NCI-H345 treated with DMSO at 0.1 percent for 48 hours (cell line): ENCODE results near the gene MEI1.

Experiments used
- DNase-seq: peaks from one replicate; lab custom pipeline; 2025; ENCODE audit not compliant: unreplicated experiment; lab: John Stamatoyannopoulos, UW

The MEI1 gene

GRCh38 chr22:41739576-41739975, 40.3 kb downstream of the MEI1 start:
- no peak for DNase-seq

- DNase-seq: no peak
These were observed 43.6 kb downstream of the MEI1 start for GRCh38 chr22:41742918-41743317.

- no peak for DNase-seq
These were observed 46.7 kb downstream of the MEI1 start for GRCh38 chr22:41745968-41746367.

GRCh38 chr22:41746567-41747400, 47.5 kb downstream of the MEI1 start:
- DNase-seq: peak; percentile 40

GRCh38 chr22:41752011-41752970, 53.0 kb downstream of the MEI1 start:
- no peak for DNase-seq

- DNase-seq: no peak
These were observed 54.7 kb downstream of the MEI1 start for GRCh38 chr22:41753984-41754383.

GRCh38 chr22:41757502-41757901, 58.2 kb downstream of the MEI1 start:
- DNase-seq: no peak

GRCh38 chr22:41758231-41758630, 58.9 kb downstream of the MEI1 start:
- no peak for DNase-seq

GRCh38 chr22:41762980-41763779, 63.9 kb downstream of the MEI1 start:
- peak; percentile 98 for DNase-seq

- no peak for DNase-seq
These were observed 67.2 kb downstream of the MEI1 start for GRCh38 chr22:41766476-41766875.

- no peak for DNase-seq
These were observed 69.1 kb downstream of the MEI1 start for GRCh38 chr22:41768430-41768829.

- no peak for DNase-seq
These were observed 71.6 kb downstream of the MEI1 start for GRCh38 chr22:41770715-41771468.

- no peak for DNase-seq
These were observed 72.9 kb downstream of the MEI1 start for GRCh38 chr22:41772198-41772597.

- DNase-seq: no peak
These were observed 73.3 kb downstream of the MEI1 start for GRCh38 chr22:41772645-41773044.

GRCh38 chr22:41775338-41775737, 76.0 kb downstream of the MEI1 start:
- DNase-seq: no peak

GRCh38 chr22:41775976-41776375, 76.7 kb downstream of the MEI1 start:
- DNase-seq: no peak

- no peak for DNase-seq
These were observed 77.1 kb downstream of the MEI1 start for GRCh38 chr22:41776381-41776780.

- no peak for DNase-seq
These were observed 78.6 kb downstream of the MEI1 start for GRCh38 chr22:41777749-41778425.

GRCh38 chr22:41779929-41780505, 80.7 kb downstream of the MEI1 start:
- DNase-seq: no peak
